CD1c-positive myeloid dendritic cell (primary cell): ENCODE measurements around the gene ARL5C.

Experiments
- DNase-seq: peaks from one replicate; pipeline ENCODE4 v3.0.0-alpha.2; 2016; ENCODE audit errors: extremely low spot score

The ARL5C gene

DNA sequence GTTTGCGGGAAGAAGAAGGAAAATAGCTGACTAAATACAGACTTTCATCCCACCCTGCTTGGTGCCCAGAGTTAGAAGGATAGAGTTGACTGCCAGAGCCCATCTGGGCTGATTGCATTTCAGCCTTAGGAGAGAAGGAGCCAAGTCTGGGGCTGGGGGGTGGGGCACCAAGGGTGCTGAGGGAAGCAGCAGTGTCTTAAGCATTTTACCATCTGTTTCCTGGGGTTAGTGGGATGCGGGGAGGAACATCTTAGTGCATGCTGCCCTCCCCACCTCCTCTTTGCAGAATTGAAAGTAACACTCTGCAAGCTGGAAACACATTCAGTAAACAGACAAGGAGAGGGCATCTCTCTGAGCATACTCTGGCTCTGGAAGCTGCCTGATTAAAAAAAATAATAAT, 1.5 kb upstream of the ARL5C start:
- peak; percentile 18 for DNase-seq

DNA sequence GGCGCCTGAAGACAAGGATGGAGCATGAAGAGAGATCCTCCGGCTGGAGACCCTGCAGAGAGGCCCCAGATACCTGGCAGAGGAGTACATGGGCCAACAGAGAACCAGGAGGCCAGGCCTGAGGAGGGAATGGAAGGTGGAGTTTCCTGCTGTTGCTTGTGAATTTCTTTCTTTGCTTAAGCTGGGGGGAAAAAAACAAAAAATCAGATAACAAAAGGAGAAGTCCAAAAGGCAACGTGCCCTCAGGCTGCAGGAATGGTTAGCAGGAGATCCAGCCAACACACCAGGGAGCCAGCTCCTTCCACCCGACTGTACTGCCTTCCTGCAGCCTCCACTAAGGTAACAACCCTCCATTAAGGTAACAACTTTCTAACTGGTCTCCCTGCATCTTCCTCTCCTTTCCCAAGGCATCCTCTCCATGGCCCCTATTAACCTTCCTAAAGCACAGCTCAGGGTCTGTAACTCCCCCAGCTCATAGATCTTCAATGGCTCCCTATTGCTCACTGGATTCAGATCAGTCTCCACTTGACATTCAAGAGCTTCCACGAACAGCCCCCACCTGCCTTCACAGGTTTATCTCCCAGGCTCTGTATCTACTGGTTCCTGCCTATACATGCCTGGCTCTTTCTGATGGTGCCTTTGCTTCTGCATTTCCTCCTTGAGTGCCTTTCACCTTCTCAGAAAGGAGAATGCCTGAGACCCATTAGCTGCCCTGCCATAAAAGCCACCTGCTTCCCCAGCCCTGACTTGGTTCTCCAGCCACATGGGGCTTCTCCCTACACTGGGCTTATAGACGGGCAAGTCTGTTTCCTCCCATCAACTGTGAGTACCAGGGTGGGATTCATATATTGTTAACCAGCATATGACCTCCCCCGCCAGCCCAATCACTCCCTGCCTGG, 725 bp upstream of the ARL5C start:
- no peak for DNase-seq

DNA sequence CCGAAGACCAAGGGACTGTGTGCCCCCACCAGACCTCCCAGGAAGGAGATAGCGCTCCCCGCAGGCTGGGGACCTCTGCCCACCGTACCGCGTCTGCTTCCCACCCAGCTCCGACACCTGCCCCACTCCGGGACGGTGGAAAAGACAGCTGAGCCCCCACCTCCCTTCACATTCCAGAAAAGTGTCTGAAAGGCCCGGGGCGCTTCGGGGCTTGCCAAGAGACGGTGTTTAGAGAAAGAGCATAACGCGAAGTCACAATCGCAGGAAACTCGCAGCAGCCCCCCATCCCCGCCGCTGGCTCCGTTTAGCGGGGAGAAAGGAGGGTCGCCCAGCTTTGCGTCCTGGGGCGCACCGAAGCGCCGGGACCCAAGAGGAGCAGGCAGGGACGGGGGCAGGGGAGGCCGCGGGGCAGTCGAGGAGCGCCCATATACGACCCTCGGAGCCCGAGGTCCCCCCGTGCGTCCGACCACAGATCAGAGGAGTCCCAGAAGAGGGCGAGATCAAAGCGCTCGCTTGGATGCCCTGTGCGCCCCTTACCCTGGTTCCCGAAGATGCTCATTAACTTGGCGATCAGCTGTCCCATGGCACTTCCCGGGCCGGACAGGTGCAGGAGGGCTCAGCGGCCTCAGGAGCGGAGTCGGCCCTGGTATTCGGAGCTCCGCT, 652 bp downstream of the ARL5C start:
- no peak for DNase-seq

- DNase-seq = peak; percentile 82
Observed at GRCh38 chr17:39164675-39165143, 1.3 kb downstream of the ARL5C start.

GRCh38 chr17:39161962-39162361, 4.0 kb downstream of the ARL5C start:
- DNase-seq = no peak

DNA sequence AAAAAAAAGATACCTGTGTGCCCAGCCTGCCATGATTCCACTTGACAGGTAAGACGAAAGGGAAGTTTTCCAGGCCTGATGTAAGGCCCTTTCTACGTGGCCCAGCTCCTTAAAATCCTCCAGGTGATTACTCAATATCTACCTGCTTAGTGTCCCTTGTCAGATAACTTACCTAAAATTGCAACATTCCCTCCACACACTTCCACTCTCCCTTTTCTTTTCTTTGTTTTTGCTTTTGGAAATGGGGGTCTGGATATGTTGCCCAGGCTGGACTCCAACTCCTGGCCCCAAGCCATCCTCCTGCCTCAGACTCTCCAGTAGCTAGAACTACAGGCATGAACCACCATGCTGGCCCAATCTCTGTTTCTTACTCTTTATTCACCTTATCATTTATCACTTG, 7.3 kb downstream of the ARL5C start:
- DNase-seq = no peak

- no peak for DNase-seq
Observed at GRCh38 chr17:39156491-39156890, 9.5 kb downstream of the ARL5C start.

- no peak for DNase-seq
Observed at GRCh38 chr17:39155654-39156053, 10.3 kb downstream of the ARL5C start.

- peak; percentile 97 for DNase-seq
Observed at GRCh38 chr17:39153599-39154051, 12.3 kb downstream of the ARL5C start.

DNA sequence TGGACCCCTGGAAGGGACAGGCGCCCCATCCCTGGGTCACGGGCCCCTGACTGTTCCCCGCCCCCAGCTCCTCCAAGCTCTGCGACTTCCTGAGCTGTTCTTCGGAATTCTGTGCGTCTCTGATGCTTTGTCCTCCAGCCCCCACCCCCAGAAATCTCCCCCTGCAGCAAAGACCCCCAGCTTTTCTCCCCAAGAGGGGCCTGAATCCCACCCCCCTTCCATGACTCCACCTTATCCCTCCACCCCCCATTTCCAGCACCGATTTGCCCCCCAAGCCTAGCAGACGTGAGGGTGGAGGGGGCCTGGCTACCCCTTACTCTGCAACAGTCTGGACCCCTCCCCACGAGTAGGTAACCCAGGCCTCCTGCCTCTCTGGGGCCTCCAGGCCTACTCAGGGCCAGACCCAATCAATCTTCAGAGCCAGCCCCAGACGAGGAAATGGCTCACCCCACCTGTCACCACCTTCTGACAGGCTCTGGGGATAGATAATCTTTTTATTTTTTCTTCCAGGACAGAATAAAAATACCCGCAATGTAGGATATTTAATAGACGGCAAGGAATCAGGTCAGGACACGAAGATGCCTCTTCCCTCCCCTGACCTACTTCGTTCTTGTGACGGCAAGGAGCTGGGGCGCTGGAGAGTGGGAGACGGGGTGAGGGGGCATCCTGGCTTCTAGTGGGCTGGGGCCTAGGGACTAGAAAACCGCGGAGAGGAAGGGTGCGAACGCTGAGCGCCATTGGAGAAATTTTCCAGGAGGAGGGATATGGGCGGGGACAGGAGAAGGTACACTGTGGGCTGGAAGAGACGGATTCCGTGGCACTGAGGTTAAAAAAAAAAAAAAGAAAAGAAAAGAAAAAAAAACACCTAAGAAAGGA, 13.8 kb downstream of the ARL5C start:
- no peak for DNase-seq

GRCh38 chr17:39151150-39151942, 14.6 kb downstream of the ARL5C start, which contains the start of gene PLXDC1:
Gene PLXDC1, minus strand, starts transcription at chr17:39151637. Its CDS starts 200 bp downstream, at chr17:39151437.
- no peak for DNase-seq

DNA sequence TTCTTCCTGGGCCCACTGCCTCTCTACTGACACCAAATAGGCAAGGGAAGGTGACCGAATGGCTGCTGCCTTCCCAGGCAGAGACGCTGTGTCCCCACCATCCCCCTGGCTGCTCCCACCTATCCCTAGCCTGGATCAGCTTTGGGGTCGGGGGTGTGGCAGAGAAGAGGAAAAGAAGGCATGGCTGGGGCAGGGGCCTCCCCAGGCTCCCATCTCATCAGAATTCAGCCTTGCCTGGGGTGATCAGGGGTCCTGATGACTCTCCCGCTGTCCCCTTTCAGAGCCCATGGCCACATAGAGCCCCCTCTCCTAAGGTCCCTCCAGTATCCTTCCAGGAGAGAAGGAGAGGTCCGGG, 15.2 kb downstream of the ARL5C start:
- no peak for DNase-seq

DNA sequence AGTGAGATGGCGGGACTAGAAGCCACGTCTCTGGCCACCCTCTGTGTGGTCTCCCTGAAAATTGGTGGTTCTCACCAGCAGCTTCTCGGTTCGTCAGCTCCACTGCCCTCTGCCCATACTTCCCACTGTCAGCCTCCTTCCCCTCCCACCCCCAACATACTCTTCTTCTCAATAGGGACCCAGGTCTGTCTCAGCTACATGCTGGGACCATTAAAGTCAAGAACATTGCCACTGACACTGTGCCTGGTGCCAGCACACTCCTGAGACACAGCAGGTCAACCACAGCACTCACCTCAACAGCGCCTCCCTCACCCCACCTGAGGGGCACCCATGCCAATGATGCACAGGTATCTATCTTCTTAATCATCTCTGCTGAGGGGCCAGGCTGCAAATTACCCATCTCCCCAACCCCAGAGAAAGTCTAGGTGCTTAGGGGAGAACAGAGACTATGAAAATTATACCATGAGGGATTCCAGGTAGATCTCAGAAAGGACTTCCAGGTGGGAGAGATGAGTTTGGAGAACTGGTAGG, 15.8 kb downstream of the ARL5C start:
- DNase-seq = no peak

DNA sequence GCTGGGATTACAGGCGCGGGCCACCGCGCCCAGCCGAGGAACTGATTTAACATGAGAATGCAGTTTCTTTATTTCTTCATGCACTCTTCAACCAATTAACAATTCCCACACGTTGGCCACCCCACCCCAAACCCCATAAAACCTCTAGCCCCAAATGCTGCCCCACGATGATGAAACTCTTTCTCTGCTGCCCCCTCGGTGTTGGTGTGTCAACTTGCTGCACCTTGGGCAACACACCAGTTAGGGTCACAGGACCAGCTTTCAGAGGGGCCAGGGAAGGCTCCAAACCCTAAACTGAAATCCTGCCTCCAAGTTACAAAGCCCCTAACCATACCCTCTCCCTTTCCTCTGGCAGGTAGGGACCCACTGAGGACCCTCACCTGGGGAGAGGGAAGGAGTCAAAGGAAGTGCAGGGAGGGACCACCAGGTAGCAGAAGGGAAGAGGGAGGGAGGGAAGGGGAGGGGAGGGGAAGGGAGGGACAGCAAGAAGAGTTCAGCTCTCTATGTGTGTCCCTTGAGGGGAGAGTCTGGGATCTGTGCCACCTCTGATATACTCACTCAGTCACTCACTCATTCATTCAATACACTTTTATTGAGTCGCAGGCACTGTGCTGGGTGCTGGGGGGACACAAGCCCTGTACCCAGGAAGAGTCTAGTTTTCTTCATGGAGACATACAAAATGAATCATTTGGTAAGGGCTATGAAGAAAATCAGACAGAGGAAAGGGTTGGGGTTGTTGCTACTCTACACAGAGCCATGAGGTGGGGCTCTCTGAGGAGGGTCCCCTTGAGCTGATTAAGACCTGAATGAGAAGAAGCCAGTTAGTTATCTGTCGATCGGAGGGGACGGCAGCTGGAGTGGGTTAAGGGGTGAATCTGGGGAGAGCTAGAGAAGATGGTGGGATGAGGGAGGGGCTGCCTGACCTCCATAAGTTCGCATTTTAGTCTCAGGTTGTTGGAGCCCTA, 18.5 kb downstream of the ARL5C start:
- DNase-seq = no peak

- DNase-seq = no peak
Observed at GRCh38 chr17:39146273-39146672, 19.7 kb downstream of the ARL5C start.

DNA sequence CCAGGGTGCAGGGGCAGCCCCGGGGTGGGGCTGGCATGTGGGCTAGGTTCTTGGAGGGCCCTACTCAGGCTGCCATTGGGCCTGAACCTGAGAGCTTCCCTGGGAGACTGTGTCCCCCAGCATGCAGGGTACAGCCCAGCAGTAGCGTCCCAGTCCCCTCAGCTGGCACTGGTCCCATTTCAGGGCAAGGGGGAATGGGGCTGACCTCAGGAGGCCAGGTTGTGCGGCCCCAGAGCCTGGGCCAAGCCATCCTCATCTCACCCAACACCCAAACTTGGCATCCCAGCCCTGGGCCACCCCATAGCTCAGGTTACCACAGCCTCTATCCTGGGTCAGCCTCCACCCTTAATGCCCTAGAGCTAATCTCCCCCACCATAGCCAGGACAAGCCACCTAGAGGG, 20.8 kb downstream of the ARL5C start:
- DNase-seq = no peak

DNA sequence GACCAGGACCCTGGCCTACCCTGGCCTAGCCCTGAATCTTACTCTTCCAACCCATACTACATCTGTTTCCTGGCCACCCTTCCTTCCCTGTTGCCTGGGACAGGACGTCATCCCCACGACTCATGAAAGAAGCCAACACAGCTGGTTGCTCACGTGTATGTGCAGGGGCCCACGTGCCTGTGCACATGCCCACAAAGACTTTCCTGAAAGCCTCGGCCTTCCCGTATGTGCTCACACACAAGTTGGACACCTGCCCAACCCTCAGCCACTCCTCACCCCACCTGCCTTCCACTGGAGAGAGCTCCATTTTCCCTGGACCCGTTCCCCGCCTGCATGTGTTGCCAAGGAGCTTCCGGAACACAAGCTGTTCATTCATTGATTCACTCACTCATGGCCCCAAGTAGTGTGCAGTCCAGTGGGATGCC, 21.5 kb downstream of the ARL5C start:
- DNase-seq = no peak

DNA sequence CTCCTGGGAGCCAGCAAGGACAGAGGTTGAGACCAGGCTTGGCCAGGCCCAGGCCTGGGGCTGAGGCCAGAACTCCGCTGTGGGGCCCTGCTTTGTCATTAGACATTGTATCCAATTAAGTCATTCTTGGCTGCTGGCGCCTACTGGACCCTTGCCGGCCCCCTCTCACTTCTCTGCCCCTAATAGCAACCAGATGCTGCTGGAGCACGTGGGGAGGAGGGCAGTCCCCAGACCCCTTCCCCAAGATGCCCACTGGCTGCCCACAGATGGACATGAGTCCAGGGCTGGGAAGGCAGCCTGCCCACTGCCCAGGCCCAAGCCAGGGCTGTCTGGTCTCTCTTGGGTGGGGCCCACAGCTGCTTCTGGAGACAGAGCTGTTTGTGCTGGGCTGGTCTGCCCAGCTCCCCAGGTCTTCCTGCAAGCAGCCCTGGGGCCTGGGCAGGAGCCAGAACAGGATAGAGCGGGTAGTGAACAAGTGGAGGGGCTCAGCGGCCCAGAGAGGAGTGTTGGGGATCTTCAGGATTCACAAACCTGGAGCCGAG, 22.3 kb downstream of the ARL5C start:
- no peak for DNase-seq

DNA sequence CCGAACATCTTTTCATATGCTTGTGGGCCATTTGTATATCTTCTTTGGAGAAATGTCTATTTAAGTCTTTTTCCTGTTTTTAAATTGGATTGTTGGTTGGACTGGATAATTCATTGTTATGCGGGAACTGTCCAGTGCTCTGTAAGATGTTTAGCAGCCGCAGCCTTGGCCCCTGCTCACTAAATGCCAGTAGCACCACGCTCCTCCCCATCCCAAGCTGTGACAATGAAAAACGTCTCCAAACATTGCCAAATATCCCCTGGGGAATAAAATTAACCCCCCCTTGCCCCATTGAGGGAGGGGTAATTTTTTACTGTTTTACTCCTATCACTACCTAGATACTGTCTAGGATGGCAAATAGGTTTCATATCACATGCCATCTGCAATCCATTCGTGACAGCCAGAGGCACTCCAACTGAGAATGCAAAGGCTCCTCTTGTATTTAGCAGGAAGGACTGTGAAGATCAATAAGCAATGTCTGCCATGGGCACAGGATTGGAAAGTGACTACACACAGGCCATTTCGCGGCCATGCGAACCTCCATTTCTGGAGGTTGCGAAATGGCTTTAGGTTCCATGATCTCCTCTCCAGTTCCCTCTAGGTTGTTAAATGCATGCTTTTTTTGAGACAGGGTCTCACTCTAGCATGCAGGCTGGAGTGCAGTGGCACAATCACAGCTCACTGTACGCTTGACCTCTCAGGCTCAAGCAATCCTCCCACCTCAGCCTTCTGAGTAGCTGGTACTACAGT, 23.9 kb downstream of the ARL5C start:
- DNase-seq = no peak
